ENCODE data around the gene C1orf198. TPM values are rescaled to one million over a fixed set of nuclear protein-coding genes. Genes with fewer than 3 reads are reported as not detected.

C1orf198 gene
- total RNA-seq, 1 experiment from 2014 or later = 22.9 TPM

DNA sequence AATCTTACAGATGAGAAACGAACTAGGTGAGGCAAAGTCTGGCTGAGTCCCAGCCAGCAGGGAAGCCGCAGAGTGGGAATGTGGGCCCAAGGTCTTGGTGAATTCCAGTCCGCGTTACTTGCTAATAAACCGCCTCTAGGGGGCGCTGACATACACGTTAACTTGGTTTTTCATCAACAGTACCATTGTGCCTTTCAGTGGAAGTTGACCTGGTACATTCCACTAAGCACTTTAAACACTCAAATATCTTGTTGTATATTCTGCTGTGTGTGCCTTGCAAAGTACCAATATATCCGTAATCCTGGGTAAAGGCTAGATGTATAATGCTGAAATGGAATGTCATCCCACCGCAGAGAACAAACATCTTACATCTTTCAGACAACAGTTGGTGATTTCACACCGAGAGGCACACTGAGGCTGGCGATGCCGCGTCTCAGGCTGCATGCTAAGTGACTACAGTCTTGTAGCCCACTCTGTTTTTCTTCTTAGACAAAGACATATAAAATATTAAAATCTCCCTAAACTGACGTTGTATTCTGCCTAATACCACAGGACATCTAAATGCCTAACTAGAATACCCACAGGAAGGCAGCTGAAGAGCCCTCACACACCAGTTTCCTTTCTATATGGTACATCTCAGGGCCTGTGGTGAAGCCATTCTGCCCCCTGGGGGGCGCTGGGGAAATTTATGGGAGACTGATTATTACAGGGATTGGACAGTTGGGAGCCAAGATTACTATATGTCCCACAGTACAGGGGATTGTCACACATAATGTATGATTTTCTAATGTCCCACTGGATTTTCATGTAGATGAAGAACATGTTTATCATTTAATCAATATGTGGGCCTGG, 49.2 kb upstream of the C1orf198 start:
- Histone ChIP-seq H3K4me2 (ENCODE audit: low read length) (no peak overlapping the region), H3K9me2 (ENCODE audit: insufficient read depth) (no peaks in the 10 kb centered on the region), H4K20me1 (ENCODE audit: insufficient read depth) (no peaks in the 10 kb centered on the region), H3K36me3 (ENCODE audit: control insufficient read depth in 1 of 2, insufficient read depth in 2 of 2, low read length in 2 of 2) (peaks cover 0 to 3% of the 10 kb centered on the region in 2 experiments; a peak in 2 of 4 replicates), H2AFZ (ENCODE audit: low read depth, low read length, poor library complexity, severe bottlenecking) (no peak overlapping the region), H3K4me1 (ENCODE audit: control insufficient read depth in 1 of 2, insufficient read depth in 2 of 2, low read length in 2 of 2) (peaks cover 0 to 6% of the 10 kb centered on the region in 2 experiments; a peak in 1 of 4 replicates), H3K9me3 (ENCODE audit: control insufficient read depth in 1 of 2, insufficient read depth in 1 of 2, low read depth in 1 of 2, low read length in 2 of 2) (no peaks in the 10 kb centered on the region), H3K27ac (ENCODE audit: low read depth, low read length) (no peak overlapping the region), H3K4me3 (replicated peaks in 1 of 2; ENCODE audit: low read depth in 1 of 2, low read length in 2 of 2) (no peak overlapping the region), H3K79me2 (ENCODE audit: insufficient read depth, low read length) (no peaks in the 10 kb centered on the region), H3K9ac (ENCODE audit: low read length) (no peak overlapping the region), H3K27me3 (ENCODE audit: insufficient read depth, low read length) (no peaks in the 10 kb centered on the region)
- ChIA-PET RAD21 (ENCODE audit: low non-redundant PET in 1 of 2, low total read pairs in 2 of 2, uncharacterized antibody in 2 of 2, unreplicated experiment in 2 of 2) (no interaction called here), CTCF (no interaction called here), POLR2A (no interaction called here)
- intact Hi-C loops (cut with micrococcal nuclease) = loop anchor here (1.0 to 5.0 kb wide), 3 partner anchors 120 to 294 kb away; no protein-coding TSS in a partner anchor
- no TSS peak for BruUV-seq (replicated peaks)
- ATAC-seq (peak; percentile 88), DNase-seq (ENCODE audit: low read depth, low spot score) (peak; percentile 62)
- TF ChIP-seq JUND (IDR thresholded peaks at IDR 0.05) = no peak
- TF ChIP-seq POLR2AphosphoS5 (IDR thresholded peaks at IDR 0.05; ENCODE audit: low read depth, low read length) = no peak
- TF ChIP-seq EZH2phosphoT487 (IDR thresholded peaks at IDR 0.05; ENCODE audit: borderline replicate concordance) = no peak
- no peak for TF ChIP-seq ZNF274 (IDR thresholded peaks at IDR 0.05; ENCODE audit: low read depth, low read length)
- no peak for TF ChIP-seq EGR1 (IDR thresholded peaks at IDR 0.05; ENCODE audit: low read depth)
- TF ChIP-seq ELF1 (IDR thresholded peaks at IDR 0.05; ENCODE audit: borderline replicate concordance, low read depth) = no peak
- no peak for TF ChIP-seq YY1 (IDR thresholded peaks at IDR 0.05; ENCODE audit: extremely low read depth, insufficient replicate concordance, low read depth, low read length)
- no peak for TF ChIP-seq POLR2A (IDR thresholded peaks at IDR 0.05; ENCODE audit: borderline replicate concordance, extremely low read depth, insufficient read depth, insufficient read length)
- no peak for TF ChIP-seq CEBPB (IDR thresholded peaks at IDR 0.05; ENCODE audit: low read depth)
- no peak for TF ChIP-seq TCF7L2 (IDR thresholded peaks at IDR 0.05; ENCODE audit: borderline replicate concordance, extremely low read depth, insufficient read depth, insufficient read length)
- no peak for TF ChIP-seq SP1 (IDR thresholded peaks at IDR 0.05; ENCODE audit: low read depth)
- TF ChIP-seq ZBTB33 (IDR thresholded peaks at IDR 0.05; ENCODE audit: extremely low read depth, insufficient replicate concordance, low read length) = no peak
- no peak for TF ChIP-seq ZFX (IDR thresholded peaks at IDR 0.05)
- TF ChIP-seq MAX (IDR thresholded peaks at IDR 0.05) = no peak
- no peak for TF ChIP-seq SRF (IDR thresholded peaks at IDR 0.05; ENCODE audit: low read depth)
- TF ChIP-seq, protein P1, sequence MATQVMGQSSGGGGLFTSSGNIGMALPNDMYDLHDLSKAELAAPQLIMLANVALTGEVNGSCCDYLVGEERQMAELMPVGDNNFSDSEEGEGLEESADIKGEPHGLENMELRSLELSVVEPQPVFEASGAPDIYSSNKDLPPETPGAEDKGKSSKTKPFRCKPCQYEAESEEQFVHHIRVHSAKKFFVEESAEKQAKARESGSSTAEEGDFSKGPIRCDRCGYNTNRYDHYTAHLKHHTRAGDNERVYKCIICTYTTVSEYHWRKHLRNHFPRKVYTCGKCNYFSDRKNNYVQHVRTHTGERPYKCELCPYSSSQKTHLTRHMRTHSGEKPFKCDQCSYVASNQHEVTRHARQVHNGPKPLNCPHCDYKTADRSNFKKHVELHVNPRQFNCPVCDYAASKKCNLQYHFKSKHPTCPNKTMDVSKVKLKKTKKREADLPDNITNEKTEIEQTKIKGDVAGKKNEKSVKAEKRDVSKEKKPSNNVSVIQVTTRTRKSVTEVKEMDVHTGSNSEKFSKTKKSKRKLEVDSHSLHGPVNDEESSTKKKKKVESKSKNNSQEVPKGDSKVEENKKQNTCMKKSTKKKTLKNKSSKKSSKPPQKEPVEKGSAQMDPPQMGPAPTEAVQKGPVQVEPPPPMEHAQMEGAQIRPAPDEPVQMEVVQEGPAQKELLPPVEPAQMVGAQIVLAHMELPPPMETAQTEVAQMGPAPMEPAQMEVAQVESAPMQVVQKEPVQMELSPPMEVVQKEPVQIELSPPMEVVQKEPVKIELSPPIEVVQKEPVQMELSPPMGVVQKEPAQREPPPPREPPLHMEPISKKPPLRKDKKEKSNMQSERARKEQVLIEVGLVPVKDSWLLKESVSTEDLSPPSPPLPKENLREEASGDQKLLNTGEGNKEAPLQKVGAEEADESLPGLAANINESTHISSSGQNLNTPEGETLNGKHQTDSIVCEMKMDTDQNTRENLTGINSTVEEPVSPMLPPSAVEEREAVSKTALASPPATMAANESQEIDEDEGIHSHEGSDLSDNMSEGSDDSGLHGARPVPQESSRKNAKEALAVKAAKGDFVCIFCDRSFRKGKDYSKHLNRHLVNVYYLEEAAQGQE (IDR thresholded peaks at IDR 0.05; ENCODE audit: low read depth) = no peak
- TF ChIP-seq EZH2 (IDR thresholded peaks at IDR 0.05) = no peak
- TF ChIP-seq FOSL1 (IDR thresholded peaks at IDR 0.05; ENCODE audit: low read depth) = no peak
- TF ChIP-seq, protein P2, sequence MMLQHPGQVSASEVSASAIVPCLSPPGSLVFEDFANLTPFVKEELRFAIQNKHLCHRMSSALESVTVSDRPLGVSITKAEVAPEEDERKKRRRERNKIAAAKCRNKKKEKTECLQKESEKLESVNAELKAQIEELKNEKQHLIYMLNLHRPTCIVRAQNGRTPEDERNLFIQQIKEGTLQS (IDR thresholded peaks at IDR 0.05) = no peak
- TF ChIP-seq RAD21 (IDR thresholded peaks at IDR 0.05; ENCODE audit: low read depth) = peak; percentile 67
- no peak for TF ChIP-seq SIN3A (IDR thresholded peaks at IDR 0.05; ENCODE audit: low read depth)

Measured in HCT116 (cell line).